SK-N-SH treated with all-trans-retinoic acid at 6 μM for 48 hours (cell line): ENCODE measurements around the gene PDCL3.

Source experiments
- ATAC-seq: fragments of 200-7000 bp; cut with Tn5 transposase; 3 replicates; pipeline ENCODE4 v1.9.1; 2020; ENCODE audit warnings: mild to moderate bottlenecking, moderate library complexity
- CREB5 ChIP-seq: fragments of 250-450 bp; sonication (Bioruptor Pico); IDR thresholded peaks from 2 replicates; pipeline ENCODE4 v1.5.1; 2020; ENCODE audit warnings: low read depth, mild to moderate bottlenecking, moderate library complexity
- CSDC2 ChIP-seq: fragments of 250-450 bp; sonication (Bioruptor Pico); IDR thresholded peaks from 2 replicates; pipeline ENCODE4 v1.5.0; 2020; ENCODE audit warnings: mild to moderate bottlenecking, moderate library complexity
- CSRNP3 ChIP-seq: fragments of 250-450 bp; sonication (Bioruptor Pico); IDR thresholded peaks from 2 replicates; pipeline ENCODE4 v1.5.1; 2021; ENCODE audit warnings: mild to moderate bottlenecking, moderate library complexity
- ESRRG ChIP-seq: fragments of 250-450 bp; sonication (Bioruptor Pico); IDR thresholded peaks from 2 replicates; pipeline ENCODE4 v1.6.1; 2021; ENCODE audit warnings: mild to moderate bottlenecking
- GLIS3 ChIP-seq: fragments of 250-450 bp; sonication (Bioruptor Pico); IDR thresholded peaks from 2 replicates; pipeline ENCODE4 v1.5.0; 2020; ENCODE audit warnings: mild to moderate bottlenecking, moderate library complexity
- ISL1 ChIP-seq: fragments of 250-450 bp; sonication (Bioruptor Pico); IDR thresholded peaks from 2 replicates; pipeline ENCODE4 v2.1.2; 2022; ENCODE audit warnings: mild to moderate bottlenecking, moderate library complexity
- OSR1 ChIP-seq: fragments of 250-450 bp; sonication (Bioruptor Pico); IDR thresholded peaks from 2 replicates; pipeline ENCODE4 v1.8.0; 2022; ENCODE audit warnings: moderate library complexity, mild to moderate bottlenecking, inconsistent platforms
- PATZ1 ChIP-seq: fragments of 250-450 bp; sonication (Bioruptor Pico); IDR thresholded peaks from 2 replicates; pipeline ENCODE4 v1.8.0; 2020; ENCODE audit warnings: mild to moderate bottlenecking, moderate library complexity, borderline replicate concordance
- POU6F1 ChIP-seq: fragments of 250-450 bp; sonication (Bioruptor Pico); IDR thresholded peaks from 2 replicates; pipeline ENCODE4 v1.8.0; 2021; ENCODE audit warnings: low read depth, mild to moderate bottlenecking, moderate library complexity, borderline replicate concordance
- PPARA ChIP-seq: fragments of 250-450 bp; sonication (Bioruptor Pico); IDR thresholded peaks from 2 replicates; pipeline ENCODE4 v1.5.0; 2020; ENCODE audit warnings: mild to moderate bottlenecking, borderline replicate concordance
- RARB ChIP-seq: fragments of 250-450 bp; sonication (Bioruptor Pico); IDR thresholded peaks from 2 replicates; pipeline ENCODE4 v1.8.0; 2021; ENCODE audit warnings: mild to moderate bottlenecking, moderate library complexity
- SNAI2 ChIP-seq: fragments of 250-450 bp; sonication (Bioruptor Pico); IDR thresholded peaks from 2 replicates; pipeline ENCODE4 v1.5.0; 2020; ENCODE audit warnings: mild to moderate bottlenecking, moderate library complexity
- TOX ChIP-seq: fragments of 250-450 bp; sonication (Bioruptor Pico); IDR thresholded peaks from 2 replicates; pipeline ENCODE4 v1.8.0; 2021; ENCODE audit warnings: mild to moderate bottlenecking, moderate library complexity, borderline replicate concordance
- ZFP3 ChIP-seq: fragments of 250-450 bp; sonication (Bioruptor Pico); IDR thresholded peaks from 2 replicates; pipeline ENCODE4 v1.5.0; 2020; ENCODE audit warnings: mild to moderate bottlenecking, moderate library complexity
- ZFP30 ChIP-seq: fragments of 450-650 bp; formaldehyde crosslinking; IDR thresholded peaks from 2 replicates; pipeline ENCODE4 v1.5.0; 2022; ENCODE audit warnings: mild to moderate bottlenecking, moderate library complexity
- ZNF565 ChIP-seq: fragments of 450-650 bp; formaldehyde crosslinking; conservative IDR thresholded peaks from 2 replicates; pipeline ENCODE4 v1.5.0; 2020; ENCODE audit warnings: low read depth, mild to moderate bottlenecking, moderate library complexity
- ZNF70 ChIP-seq: fragments of 450-650 bp; formaldehyde crosslinking; IDR thresholded peaks from 2 replicates; pipeline ENCODE4 v1.5.0; 2020; ENCODE audit warnings: mild to moderate bottlenecking, moderate library complexity
- ZNF8 ChIP-seq: fragments of 450-650 bp; formaldehyde crosslinking; IDR thresholded peaks from 2 replicates; pipeline ENCODE4 v1.5.0; 2020; ENCODE audit warnings: mild to moderate bottlenecking, moderate library complexity
- TF ChIP-seq, protein P1 (sequence below): fragments of 250-450 bp; sonication (Bioruptor Pico); IDR thresholded peaks from 2 replicates; pipeline ENCODE4 v1.5.0; 2020; ENCODE audit warnings: mild to moderate bottlenecking, moderate library complexity

Gene PDCL3

GRCh38 chr2:100589527-100589926 is 26.7 kb downstream of the PDCL3 start (continued):
- no peak for TF ChIP-seq CSRNP3 (CRISPR knock-in tag)
- no peak for TF ChIP-seq ZFP30 (CRISPR knock-in tag)
- no peak for TF ChIP-seq ZNF70 (CRISPR knock-in tag)

DNA sequence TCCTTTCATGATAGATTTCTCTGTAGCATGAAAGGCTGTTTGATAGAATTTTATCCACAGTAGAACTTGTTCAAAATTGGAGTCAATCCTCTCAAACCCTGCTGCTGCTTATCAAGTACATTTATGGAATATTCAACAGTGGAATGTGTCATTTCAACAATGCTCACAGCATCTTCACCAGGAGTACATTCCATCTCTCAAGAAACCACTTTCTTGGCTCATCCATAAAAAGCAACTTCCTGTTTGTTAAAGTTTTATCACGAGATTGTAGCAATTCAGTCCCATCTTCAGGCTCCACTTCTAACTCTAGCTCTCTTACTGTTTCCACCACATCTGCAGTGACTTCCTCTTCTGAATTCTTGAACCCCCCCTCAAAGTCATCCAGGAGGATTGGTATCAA is 29.4 kb downstream of the PDCL3 start:
- TF ChIP-seq ZFP3 (CRISPR knock-in tag) = no peak
- no peak for TF ChIP-seq ESRRG (CRISPR knock-in tag)
- TF ChIP-seq ZNF70 (CRISPR knock-in tag) = no peak
- no peak for TF ChIP-seq POU6F1 (CRISPR knock-in tag)
- TF ChIP-seq ZNF8 (CRISPR knock-in tag) = no peak
- no peak for TF ChIP-seq TOX (CRISPR knock-in tag)
- no peak for TF ChIP-seq CSDC2 (CRISPR knock-in tag)
- TF ChIP-seq CREB5 (CRISPR knock-in tag) = no peak
- TF ChIP-seq OSR1 (CRISPR knock-in tag) = no peak
- TF ChIP-seq RARB (CRISPR knock-in tag) = no peak
- no peak for ATAC-seq

- TF ChIP-seq GLIS3 (CRISPR knock-in tag) = no peak
- TF ChIP-seq CSDC2 (CRISPR knock-in tag) = no peak
- TF ChIP-seq SNAI2 (CRISPR knock-in tag) = no peak
- TF ChIP-seq, protein P1, sequence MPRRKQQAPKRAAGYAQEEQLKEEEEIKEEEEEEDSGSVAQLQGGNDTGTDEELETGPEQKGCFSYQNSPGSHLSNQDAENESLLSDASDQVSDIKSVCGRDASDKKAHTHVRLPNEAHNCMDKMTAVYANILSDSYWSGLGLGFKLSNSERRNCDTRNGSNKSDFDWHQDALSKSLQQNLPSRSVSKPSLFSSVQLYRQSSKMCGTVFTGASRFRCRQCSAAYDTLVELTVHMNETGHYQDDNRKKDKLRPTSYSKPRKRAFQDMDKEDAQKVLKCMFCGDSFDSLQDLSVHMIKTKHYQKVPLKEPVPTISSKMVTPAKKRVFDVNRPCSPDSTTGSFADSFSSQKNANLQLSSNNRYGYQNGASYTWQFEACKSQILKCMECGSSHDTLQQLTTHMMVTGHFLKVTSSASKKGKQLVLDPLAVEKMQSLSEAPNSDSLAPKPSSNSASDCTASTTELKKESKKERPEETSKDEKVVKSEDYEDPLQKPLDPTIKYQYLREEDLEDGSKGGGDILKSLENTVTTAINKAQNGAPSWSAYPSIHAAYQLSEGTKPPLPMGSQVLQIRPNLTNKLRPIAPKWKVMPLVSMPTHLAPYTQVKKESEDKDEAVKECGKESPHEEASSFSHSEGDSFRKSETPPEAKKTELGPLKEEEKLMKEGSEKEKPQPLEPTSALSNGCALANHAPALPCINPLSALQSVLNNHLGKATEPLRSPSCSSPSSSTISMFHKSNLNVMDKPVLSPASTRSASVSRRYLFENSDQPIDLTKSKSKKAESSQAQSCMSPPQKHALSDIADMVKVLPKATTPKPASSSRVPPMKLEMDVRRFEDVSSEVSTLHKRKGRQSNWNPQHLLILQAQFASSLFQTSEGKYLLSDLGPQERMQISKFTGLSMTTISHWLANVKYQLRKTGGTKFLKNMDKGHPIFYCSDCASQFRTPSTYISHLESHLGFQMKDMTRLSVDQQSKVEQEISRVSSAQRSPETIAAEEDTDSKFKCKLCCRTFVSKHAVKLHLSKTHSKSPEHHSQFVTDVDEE (CRISPR knock-in tag) = no peak
- no peak for TF ChIP-seq ESRRG (CRISPR knock-in tag)
- no peak for TF ChIP-seq ZFP3 (CRISPR knock-in tag)
- no peak for TF ChIP-seq CSRNP3 (CRISPR knock-in tag)
- TF ChIP-seq RARB (CRISPR knock-in tag) = no peak
- no peak for ATAC-seq
These were observed 33.7 kb downstream of the PDCL3 start for GRCh38 chr2:100596465-100596864.

GRCh38 chr2:100599566-100599965 is 36.8 kb downstream of the PDCL3 start:
- no peak for ATAC-seq
- TF ChIP-seq ESRRG (CRISPR knock-in tag) (no peak), ISL1 (no peak), ZNF565 (CRISPR knock-in tag) (no peak), ZNF8 (CRISPR knock-in tag) (no peak), PATZ1 (CRISPR knock-in tag) (no peak), TOX (CRISPR knock-in tag) (no peak), OSR1 (CRISPR knock-in tag) (no peak), PPARA (CRISPR knock-in tag) (no peak), ZFP30 (CRISPR knock-in tag) (no peak), CREB5 (CRISPR knock-in tag) (no peak), ZFP3 (CRISPR knock-in tag) (no peak), RARB (CRISPR knock-in tag) (no peak)
- TF ChIP-seq, protein P1 (CRISPR knock-in tag) = no peak
